ENCODE results near the gene ROR1.

DNA sequence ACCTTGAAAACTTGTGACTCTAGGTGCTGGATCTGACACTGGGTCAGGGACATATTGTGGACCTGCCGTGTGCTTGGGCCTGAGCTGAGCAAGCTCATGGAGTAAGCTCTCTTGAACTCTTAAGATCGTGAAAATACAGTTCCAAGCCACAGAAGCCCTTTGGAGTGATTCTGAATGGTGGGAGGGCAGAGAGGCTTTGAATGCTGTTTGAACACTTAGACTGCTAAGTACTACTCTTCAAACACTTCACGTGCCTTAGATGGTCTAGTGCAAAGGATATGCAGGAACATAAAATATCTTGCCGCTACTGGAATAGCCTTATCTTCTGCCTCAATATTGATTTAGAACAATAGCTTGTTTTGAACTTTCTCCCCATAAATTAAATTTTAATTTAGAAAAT, 21.6 kb downstream of the ROR1 start:
- TF ChIP-seq, protein P1, sequence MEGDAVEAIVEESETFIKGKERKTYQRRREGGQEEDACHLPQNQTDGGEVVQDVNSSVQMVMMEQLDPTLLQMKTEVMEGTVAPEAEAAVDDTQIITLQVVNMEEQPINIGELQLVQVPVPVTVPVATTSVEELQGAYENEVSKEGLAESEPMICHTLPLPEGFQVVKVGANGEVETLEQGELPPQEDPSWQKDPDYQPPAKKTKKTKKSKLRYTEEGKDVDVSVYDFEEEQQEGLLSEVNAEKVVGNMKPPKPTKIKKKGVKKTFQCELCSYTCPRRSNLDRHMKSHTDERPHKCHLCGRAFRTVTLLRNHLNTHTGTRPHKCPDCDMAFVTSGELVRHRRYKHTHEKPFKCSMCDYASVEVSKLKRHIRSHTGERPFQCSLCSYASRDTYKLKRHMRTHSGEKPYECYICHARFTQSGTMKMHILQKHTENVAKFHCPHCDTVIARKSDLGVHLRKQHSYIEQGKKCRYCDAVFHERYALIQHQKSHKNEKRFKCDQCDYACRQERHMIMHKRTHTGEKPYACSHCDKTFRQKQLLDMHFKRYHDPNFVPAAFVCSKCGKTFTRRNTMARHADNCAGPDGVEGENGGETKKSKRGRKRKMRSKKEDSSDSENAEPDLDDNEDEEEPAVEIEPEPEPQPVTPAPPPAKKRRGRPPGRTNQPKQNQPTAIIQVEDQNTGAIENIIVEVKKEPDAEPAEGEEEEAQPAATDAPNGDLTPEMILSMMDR (IDR thresholded peaks at IDR 0.05), result no peak
- no peak for TF ChIP-seq POLR2A (IDR thresholded peaks at IDR 0.05)

All from right lobe of liver (tissue), 4 donors.